HUES48 (cell line): ENCODE results near the gene CDK11B.
"Not testable (repeated sequence)": the region's sequence is repeated elsewhere in the genome, so short reads cannot be mapped to it uniquely, and the experiment has no call there.

Source experiments
- H3K27ac ChIP-seq: one replicate; pipeline ENCODE4 v1.7.0; 2013; ENCODE audit warnings: low read depth, low read length, inconsistent platforms
- H3K27me3 ChIP-seq: 2 replicates; pipeline ENCODE4 v1.6.1; 2013; ENCODE audit warnings: mild to moderate bottlenecking, low read length; ENCODE audit not compliant: control insufficient read depth, insufficient read depth
- H3K36me3 ChIP-seq: 2 replicates; pipeline ENCODE4 v1.6.1; 2013; ENCODE audit warnings: low read length; ENCODE audit not compliant: control insufficient read depth, insufficient read depth
- H3K4me1 ChIP-seq: 2 replicates; pipeline ENCODE4 v1.6.1; 2013; ENCODE audit warnings: mild to moderate bottlenecking, low read length; ENCODE audit not compliant: control insufficient read depth, insufficient read depth
- H3K4me3 ChIP-seq: 2 replicates; pipeline ENCODE4 v1.5.1; 2013; ENCODE audit warnings: mild to moderate bottlenecking, low read depth, low read length
- H3K9ac ChIP-seq: 2 replicates; pipeline ENCODE4 v1.6.1; 2013; ENCODE audit warnings: mild to moderate bottlenecking, low read depth, low read length, moderate library complexity
- H3K9me3 ChIP-seq: 2 replicates; pipeline ENCODE4 v1.6.1; 2013; ENCODE audit warnings: low read length; ENCODE audit not compliant: control insufficient read depth, insufficient read depth

Gene CDK11B

DNA sequence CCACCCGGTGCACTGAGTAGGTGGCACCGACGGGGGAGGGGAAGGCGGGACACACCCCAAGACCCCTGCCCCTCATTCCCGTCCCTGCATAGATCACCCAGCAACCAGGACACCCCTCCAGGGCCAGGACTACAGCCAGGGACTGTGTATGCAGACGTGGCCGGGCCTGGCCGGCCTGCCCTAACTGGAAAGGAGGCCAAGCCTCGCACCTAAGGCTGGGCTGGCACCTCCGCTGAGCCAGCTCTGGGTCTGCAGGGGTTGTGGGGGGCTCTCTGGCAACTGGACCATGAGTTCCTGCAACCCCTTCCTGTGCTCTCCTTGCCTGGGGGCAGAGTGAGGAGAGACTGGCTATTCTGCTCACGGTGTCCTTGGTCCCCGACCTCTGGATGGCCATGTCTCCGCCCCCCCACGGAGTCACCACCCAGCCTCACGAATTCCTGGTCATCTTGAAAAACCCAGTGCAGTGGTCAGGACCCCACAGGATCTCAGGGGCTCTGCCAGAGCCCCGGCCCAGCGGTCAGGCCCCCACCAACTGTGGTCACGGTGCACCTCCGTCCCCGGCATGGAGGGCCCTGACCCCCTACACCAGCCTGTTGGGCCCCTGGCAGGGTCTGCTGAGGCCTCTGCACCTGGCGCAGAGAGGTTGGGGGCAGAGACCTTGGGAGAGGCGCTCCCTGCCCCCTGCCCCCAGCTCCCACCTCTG, 57.8 kb downstream of the CDK11B start:
- peaks cover 5% of the 10 kb centered on the region; the same call in 1 of the 2 replicates for H3K4me1 ChIP-seq
- H3K27ac ChIP-seq = no peak overlapping the region
- H3K9ac ChIP-seq = no peak overlapping the region
- H3K4me3 ChIP-seq = peak overlapping the region; percentile 68; the same call in 1 of the 2 replicates
- H3K36me3 ChIP-seq = no peaks in the 10 kb centered on the region
- no peaks in the 10 kb centered on the region for H3K9me3 ChIP-seq
- peaks cover 47% of the 10 kb centered on the region for H3K27me3 ChIP-seq

DNA sequence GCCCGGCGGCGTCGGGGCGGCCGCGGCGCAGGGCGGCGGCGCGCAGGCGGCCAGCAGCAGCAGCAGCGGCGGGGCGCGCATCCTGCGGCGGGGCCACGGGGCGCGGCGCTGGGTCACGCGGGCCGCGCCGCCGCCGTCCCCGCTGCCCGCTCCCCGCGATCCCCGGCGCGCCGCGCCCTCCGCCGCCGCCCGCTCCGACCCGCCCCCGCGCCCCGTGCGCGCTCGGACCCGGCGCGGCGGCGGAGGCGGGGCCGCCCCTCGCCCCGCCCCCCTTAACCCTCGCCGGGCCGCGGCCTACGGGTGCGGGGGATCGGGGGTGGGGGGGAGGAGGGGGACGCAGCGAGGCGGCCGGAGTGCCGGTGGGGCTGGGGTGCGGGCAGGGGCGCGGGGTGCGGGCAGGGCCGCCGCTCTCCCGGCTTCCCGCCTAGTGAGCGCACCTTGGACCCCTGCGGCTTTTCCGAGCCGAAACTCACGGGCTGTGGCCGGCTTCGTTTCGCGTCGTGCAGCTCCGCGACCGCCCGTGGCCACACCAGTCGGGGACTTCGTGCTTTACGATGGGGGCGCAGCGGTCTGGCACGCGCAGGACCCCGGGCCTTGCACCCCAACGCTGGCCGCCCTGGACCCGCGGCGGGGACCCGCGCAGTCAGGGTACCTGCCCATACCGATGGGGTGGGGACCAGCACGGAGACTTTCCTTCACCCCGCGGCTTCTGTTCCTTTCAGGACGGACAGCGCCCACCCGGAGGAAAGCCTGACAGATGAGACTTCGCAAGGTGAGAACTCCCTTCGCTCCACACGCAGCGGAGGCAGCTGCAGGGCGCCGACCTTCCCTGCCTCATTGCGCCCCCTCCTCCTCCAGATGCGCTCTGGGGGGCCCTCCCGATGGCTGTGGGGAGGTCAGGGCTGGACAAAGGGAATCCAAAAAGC, 58.6 kb downstream of the CDK11B start, which contains the start of gene FNDC10:
TSS of gene FNDC10 (minus strand) at position 201 of the 926 bp plus-strand sequence. CDS start at position 81, 120 bp downstream.
- no peak within 1 kb of the TSS for H3K9ac ChIP-seq
- H3K4me1 ChIP-seq = peaks cover 5% of the 10 kb centered on the region; the same call in 1 of the 2 replicates
- H3K36me3 ChIP-seq = no peaks in the 10 kb centered on the region
- H3K27me3 ChIP-seq = peaks cover 50% of the 10 kb centered on the region
- peak within 1 kb of the TSS; percentile 68 for H3K4me3 ChIP-seq
- H3K27ac ChIP-seq = no peak within 1 kb of the TSS
- H3K9me3 ChIP-seq = no peaks in the 10 kb centered on the region

DNA sequence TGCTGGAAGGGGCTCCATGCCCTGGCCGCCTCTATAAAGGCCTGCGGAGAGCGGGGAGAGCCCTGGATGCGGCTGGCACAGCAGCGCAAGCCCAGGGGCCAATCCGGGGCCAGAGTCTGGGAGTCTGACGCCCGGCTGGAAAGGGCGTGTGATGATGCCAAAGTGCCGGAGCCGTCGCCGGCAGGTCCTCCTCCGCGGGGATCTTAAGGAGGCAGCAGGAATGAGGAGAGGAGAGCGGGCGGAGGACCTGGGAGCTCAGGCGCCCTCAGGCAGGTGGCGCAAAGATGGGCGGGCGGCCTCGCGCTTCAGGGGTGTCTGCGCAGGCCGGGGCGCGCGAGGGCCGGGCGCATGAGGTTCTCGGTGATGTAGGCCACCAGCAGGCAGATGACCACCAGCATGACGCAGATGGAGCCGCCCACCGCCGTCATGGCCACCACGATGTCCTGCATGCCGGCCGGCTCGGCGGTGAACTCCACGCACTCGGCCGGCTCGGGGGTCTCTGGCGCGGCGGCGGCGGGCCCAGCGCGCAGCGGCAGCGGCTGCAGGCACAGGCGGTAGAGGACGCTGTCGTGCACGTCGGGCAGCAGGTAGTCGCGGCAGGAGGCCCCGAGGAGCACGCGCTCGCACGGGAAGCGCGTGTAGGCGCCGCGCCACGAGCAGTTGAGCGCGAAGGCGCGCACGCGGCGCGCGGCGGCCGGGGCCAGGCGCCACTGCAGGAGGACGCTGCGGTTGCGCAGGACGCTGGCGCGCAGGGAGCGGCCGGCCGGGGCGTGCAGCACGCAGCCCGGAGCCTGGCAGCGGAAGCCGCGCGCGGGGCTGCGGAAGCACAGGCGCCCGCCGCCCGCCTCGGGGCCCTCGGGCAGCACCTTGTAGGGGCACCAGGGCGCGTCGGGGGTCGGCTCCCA, 59.5 kb downstream of the CDK11B start:
- Histone ChIP-seq H3K36me3 (no peaks in the 10 kb centered on the region), H3K27me3 (peaks cover 50% of the 10 kb centered on the region), H3K9ac (no peak overlapping the region), H3K4me3 (peak overlapping the region; percentile 58), H3K9me3 (no peaks in the 10 kb centered on the region), H3K4me1 (peaks cover 5% of the 10 kb centered on the region; the same call in 1 of the 2 replicates), H3K27ac (no peak overlapping the region)

DNA sequence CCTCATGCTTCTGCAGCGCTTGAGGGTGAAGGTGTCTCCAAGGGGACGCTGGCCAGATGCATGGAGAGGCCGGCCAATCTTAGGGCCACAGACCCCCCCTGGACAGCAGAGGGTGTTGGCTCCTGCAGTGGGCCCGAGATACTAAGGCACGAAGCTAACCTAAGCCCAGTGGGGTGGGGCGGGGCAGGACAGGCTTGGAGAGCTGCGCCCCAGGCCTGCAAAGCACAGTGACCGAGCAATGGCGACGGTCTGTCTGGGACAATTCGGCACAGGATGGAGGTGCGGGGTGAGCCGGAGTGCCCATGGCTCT, 60.1 kb downstream of the CDK11B start:
- peaks cover 50% of the 10 kb centered on the region for H3K27me3 ChIP-seq
- H3K4me3 ChIP-seq = no peak overlapping the region; the same call in 1 of the 2 replicates
- no peak overlapping the region for H3K9ac ChIP-seq
- no peaks in the 10 kb centered on the region for H3K9me3 ChIP-seq
- H3K4me1 ChIP-seq = peaks cover 5% of the 10 kb centered on the region; the same call in 1 of the 2 replicates
- H3K36me3 ChIP-seq = no peaks in the 10 kb centered on the region
- no peak overlapping the region for H3K27ac ChIP-seq

DNA sequence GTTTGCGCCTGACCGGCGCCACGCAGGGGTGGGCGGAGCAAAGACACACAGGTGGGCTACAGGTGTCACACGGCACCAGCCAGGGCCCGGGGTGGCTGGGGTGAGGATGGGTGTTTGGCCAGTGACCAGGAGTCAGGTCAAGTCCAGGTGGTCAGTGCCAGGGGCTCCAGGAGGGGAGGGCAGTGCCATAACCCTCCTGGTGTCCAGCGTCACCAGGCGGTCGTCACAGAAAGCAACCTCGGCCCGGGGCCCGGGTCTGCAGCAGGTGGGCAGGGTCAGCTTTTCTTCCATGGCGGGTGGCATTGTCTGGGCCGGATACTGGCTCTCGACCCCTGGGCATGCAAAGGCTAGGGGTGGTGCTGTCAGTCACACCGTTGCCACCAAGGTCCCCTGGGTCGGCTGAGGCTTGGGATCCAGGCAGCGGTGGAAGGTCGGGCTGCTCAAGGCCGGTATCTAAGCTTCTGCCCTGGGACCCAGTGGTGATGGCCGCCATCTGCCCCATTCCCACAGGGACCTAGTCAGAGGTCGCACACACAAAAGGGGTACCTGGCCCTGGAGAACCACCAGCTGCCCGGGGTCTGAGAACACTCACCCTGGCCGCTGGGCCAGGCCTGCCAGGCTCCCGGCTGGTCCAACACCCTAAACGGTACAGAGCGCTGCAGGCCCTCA, 60.6 kb downstream of the CDK11B start:
- no peaks in the 10 kb centered on the region for H3K36me3 ChIP-seq
- H3K9me3 ChIP-seq = no peaks in the 10 kb centered on the region
- no peak overlapping the region for H3K4me3 ChIP-seq
- peaks cover 5% of the 10 kb centered on the region; the same call in 1 of the 2 replicates for H3K4me1 ChIP-seq
- no peak overlapping the region for H3K9ac ChIP-seq
- H3K27ac ChIP-seq = no peak overlapping the region
- peaks cover 50% of the 10 kb centered on the region for H3K27me3 ChIP-seq

DNA sequence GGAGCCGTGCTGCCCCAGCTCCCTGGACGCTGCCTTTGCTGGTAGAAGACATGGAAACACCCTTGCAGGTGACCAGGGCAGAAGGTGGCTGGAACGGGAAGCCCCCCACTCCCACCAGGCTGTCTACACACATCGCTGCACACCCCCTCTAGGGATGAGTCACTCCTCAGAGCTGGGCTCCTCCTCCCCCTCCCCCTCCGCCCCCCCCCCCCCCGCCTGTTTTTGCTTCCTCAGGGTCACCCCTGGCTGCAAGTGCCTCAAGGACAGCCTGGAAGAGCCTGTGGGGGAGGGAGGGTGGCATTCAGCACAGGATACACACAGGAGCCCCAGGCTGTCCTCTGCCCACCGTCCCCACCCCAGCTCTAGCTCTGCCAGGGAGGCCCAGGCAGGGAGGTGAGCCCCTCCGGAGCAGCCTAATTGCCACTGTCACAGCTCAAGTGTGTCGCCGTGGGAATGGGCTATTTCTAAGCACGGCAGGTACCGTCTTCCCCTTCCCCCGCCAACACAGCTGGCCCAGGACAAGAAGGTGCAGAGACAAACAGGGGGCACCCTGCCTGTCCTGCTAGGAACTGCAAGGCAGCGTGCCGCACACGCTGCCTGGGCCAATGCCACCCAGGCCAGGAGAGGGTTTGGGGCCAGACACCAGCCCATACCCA, 61.4 kb downstream of the CDK11B start:
- Histone ChIP-seq H3K4me1 (peaks cover 5% of the 10 kb centered on the region; the same call in 1 of the 2 replicates), H3K4me3 (0 out of 2 replicates have a peak overlapping the region, but pooled peaks have one; percentile 34), H3K27me3 (peaks cover 47% of the 10 kb centered on the region), H3K36me3 (no peaks in the 10 kb centered on the region), H3K9ac (no peak overlapping the region), H3K9me3 (no peaks in the 10 kb centered on the region), H3K27ac (peak overlapping the region; percentile 28)

DNA sequence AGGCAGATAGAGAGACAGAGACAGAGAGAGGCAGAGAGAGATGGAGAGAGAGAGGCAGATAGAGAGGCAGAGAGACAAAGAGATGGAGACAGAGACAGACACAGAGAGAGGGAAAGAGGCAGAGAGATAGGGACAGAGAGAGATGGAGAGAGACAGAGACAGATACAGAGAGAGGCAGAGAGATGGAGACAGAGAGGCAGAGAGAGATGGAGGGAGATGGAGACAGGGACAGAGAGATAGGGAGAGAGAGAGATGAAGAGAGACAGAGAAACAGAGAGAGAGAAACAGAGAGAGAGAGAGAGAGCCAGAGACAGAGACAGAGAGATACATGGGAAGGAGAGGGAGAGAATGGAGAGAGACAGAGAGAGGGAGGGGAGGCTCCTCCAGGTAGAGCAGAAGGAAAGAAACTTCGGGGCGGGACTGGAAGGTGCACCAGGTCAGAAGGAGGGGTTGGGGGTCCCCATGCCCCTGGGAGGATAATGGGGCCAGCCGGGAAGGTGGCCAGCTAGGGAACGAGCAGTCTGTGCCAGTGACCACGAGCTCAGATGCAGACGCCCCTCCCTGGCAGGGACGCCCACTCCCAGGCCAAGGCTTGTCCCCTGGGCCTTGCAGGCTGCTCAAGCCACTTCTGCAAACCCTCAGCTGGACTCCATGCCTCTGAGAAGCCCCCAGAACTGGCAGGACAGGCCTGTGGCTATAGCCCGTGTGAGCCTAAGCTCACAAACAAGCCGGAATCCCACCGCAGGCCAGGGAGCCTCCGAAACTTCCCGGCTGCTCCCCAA, 62.1 kb downstream of the CDK11B start:
- H3K4me3 ChIP-seq = no peak overlapping the region

DNA sequence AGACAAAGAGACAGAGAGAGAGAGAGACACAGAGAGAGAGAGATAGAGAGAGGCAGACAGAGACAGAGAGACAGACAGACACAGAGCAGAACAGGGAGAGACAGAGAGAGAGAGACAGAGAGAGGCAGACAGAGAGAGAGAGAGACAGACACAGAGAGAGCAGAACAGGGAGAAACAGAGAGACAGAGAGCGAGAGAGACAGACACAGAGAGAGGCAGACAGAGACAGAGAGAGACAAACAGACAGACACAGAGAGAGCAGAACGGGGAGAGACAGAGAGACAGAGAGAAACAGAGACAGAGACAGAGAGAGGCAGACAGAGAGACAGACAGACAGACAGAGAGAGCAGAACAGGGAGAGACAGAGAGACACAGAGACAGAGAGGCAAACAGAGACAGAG, 63.5 kb downstream of the CDK11B start:
- not testable (repeated sequence) for H3K27ac ChIP-seq, H3K4me1 ChIP-seq, H3K4me3 ChIP-seq, H3K9me3 ChIP-seq, H3K9ac ChIP-seq, H3K36me3 ChIP-seq
- peaks cover 27% of the 10 kb centered on the region for H3K27me3 ChIP-seq

More for the DNA sequence above, 62.1 kb downstream of the CDK11B start:
- Histone ChIP-seq H3K4me1 (peaks cover 5% of the 10 kb centered on the region; the same call in 1 of the 2 replicates), H3K27ac (no peak overlapping the region), H3K27me3 (peaks cover 41% of the 10 kb centered on the region), H3K9me3 (no peaks in the 10 kb centered on the region), H3K36me3 (no peaks in the 10 kb centered on the region), H3K9ac (no peak overlapping the region)

DNA sequence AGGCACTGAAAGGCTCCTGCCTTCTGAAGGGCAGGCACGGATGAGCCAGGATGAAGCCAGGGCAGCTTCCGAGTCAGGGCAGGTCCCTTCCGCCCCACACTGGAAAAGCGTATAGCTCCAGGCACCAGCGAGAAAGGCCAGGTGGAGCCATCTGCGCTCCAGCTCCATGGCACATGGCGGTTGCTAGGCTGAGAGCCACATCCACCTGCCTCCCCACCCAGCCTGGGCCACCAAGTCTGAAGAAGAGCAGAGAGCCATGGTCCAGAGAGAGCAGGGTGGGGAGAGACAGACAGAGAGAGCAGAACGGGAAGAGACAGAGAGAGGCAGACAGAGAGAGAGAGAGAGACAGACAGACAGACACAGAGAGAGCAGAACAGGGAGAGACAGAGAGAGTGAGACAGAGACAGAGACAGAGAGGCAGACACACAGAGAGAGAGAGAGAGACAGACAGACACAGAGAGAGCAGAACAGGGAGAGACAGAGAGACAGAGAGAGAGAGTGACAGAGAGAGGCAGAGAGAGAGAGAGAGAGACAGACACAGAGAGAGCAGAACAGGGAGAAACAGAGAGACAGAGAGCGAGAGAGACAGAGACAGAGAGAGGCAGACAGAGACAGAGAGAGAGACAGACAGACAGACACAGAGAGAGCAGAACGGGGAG, 64.1 kb downstream of the CDK11B start:
- Histone ChIP-seq H3K9ac (no peak overlapping the region), H3K4me3 (no peak overlapping the region), H3K9me3 (no peaks in the 10 kb centered on the region), H3K36me3 (no peaks in the 10 kb centered on the region), H3K27ac (no peak overlapping the region), H3K4me1 (peaks cover 5% of the 10 kb centered on the region; the same call in 1 of the 2 replicates), H3K27me3 (peaks cover 26% of the 10 kb centered on the region)
